RPMI8226 (cell line): ENCODE measurements around the gene RPRD1A.
"Not testable (repeated sequence)": the region's sequence is repeated elsewhere in the genome, so short reads cannot be mapped to it uniquely, and the experiment has no call there.

Experiments
- DNase-seq: peaks from one replicate; pipeline ENCODE4 v3.0.0-alpha.2; 2015

Gene RPRD1A

GRCh38 chr18:36077764-36078163 lies 10.4 kb upstream of the RPRD1A start:
- DNase-seq: not testable (repeated sequence)

GRCh38 chr18:36075862-36076587 lies 8.7 kb upstream of the RPRD1A start:
- DNase-seq: no peak

- DNase-seq: no peak
Observed at GRCh38 chr18:36074435-36074834, 7.1 kb upstream of the RPRD1A start.

GRCh38 chr18:36073676-36074075 lies 6.3 kb upstream of the RPRD1A start:
- DNase-seq: no peak

GRCh38 chr18:36072406-36072805 lies 5.0 kb upstream of the RPRD1A start:
- not testable (repeated sequence) for DNase-seq

- DNase-seq: peak; percentile 15
Observed at GRCh38 chr18:36066686-36067054, 689 bp downstream of the RPRD1A start.

GRCh38 chr18:36066001-36066400 lies 1.4 kb downstream of the RPRD1A start:
- DNase-seq: no peak

- not testable (repeated sequence) for DNase-seq
Observed at GRCh38 chr18:36064809-36065079, 2.6 kb downstream of the RPRD1A start.

GRCh38 chr18:36064027-36064808 lies 3.1 kb downstream of the RPRD1A start:
- no peak for DNase-seq

- no peak for DNase-seq
Observed at GRCh38 chr18:36058674-36059073, 8.7 kb downstream of the RPRD1A start.

- DNase-seq: no peak
Observed at GRCh38 chr18:36051760-36052159, 15.6 kb downstream of the RPRD1A start.

- DNase-seq: no peak
Observed at GRCh38 chr18:36050479-36050878, 16.9 kb downstream of the RPRD1A start.

GRCh38 chr18:36047521-36047920 lies 19.8 kb downstream of the RPRD1A start:
- no peak for DNase-seq

GRCh38 chr18:36046898-36047297 lies 20.5 kb downstream of the RPRD1A start:
- DNase-seq: no peak

GRCh38 chr18:36045241-36045991 lies 21.9 kb downstream of the RPRD1A start:
- DNase-seq: no peak

GRCh38 chr18:36043153-36043552 lies 24.2 kb downstream of the RPRD1A start:
- no peak for DNase-seq

- no peak for DNase-seq
Observed at GRCh38 chr18:36041146-36041545, 26.2 kb downstream of the RPRD1A start.

- DNase-seq: no peak
Observed at GRCh38 chr18:36038102-36038663, 29.2 kb downstream of the RPRD1A start.

GRCh38 chr18:36035253-36035652 lies 32.1 kb downstream of the RPRD1A start:
- no peak for DNase-seq

GRCh38 chr18:36034299-36034895 lies 33.0 kb downstream of the RPRD1A start:
- no peak for DNase-seq

GRCh38 chr18:36031903-36032302 lies 35.5 kb downstream of the RPRD1A start:
- no peak for DNase-seq

- no peak for DNase-seq
Observed at GRCh38 chr18:36031407-36031806, 36.0 kb downstream of the RPRD1A start.

GRCh38 chr18:36028859-36029258 lies 38.5 kb downstream of the RPRD1A start:
- DNase-seq: no peak
